Measurements from ENCODE around the gene HPCAL1.

HPCAL1 gene

DNA sequence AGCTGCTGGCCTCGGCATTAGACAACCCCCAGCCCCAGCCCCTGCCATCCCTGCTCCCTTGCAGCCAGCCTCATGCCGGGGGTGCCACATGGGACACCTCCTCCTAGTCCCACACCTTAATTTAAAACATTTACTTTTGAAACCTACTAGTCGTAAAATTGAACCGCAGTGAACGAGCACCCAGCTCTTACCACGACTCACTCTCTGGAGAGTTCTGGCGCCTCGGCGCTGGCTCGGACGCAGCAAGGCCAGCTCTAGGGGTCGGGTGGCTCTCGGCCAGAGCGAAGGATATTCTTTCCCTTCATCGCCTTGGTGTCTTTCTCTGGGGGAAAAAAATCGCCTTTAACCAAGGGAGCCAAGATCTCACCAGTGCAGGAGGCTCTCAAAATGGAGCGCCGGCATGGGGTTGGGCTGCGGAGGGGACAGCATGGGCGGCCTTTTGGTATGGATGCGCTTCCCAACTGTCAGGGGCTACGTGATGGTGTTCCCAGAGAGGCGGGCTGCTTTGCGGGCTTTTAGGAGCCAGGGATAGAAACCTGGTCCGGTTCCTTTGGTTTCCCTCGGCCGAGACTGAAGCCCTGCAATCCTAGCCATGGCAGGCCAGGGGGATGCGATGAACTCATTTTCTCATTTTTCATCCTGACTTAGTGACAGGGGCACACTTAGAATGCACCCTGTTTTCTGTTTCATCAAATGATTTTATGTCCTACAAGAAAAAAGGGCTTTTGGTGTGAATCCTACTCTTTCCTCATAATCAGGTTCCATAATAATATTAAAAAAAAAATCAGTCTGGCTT is 2.0 kb downstream of the HPCAL1 start:
- no peak for DNase-seq

DNA sequence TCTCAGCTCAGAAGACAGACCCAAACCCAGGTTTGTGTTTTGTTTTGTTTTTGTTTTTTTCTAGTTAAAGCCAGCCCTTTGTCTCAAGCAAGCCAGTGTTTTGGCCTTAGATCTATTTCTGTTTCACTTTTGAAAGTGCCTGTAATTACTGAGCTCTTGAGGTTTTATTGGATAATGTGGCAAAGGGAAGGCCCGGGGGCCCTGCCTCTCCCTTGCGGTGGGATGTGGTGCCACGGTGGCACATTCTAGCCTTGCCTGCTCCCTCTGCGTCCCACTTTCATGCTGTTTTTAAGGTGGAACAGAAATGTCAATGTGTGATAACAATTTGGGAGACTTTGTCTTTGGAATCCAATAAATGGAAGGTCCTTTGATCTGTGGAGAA is 2.5 kb downstream of the HPCAL1 start:
- DNase-seq: peak; percentile 61 to 79 (median 62)

DNA sequence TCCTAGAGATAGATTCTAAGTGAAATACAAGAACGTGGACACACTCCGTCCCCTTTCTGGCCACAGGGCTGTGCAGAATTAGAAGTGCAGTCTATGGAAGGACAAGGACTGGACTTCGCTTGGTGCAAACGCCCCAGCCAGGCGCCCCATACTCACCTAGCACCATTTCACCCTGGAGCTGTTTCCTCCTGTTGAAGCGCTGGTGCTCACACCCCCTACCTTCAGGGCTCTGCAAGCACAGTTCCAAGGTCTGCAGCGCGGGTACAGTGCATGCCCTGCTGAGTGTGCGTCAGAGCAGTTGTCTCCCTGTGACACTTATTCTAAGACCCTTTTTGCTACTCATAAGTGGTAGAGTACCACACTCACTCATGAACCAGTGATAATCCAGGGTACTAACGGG is 3.0 kb downstream of the HPCAL1 start:
- DNase-seq: no peak

DNA sequence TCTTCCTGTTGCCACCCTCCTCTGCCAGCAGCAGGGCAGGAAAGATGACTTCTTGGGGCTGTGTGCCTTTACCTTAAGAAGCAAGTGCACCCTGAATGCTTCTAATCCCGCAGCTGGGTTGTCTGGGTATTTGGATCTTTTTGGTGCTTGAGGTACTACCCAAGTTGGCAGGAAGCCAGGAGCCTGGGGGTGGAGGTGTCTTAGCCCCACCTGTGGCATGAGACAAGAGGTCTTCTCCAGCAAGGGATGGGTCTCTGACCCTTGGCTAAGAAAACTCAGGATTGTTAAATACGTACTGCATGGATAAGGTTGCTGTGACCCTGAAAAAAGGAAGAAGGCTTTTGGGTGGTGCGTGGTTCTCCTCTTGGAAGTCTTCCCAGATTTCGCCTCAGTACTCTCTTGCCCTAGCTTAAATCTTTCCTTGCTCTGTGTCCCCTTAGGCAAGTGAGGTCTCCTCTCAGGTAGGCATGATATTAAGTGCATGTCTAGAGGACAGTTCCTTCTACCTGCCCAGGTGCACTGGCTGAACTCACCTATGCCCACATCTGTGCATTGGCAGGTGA is 4.3 kb downstream of the HPCAL1 start:
- DNase-seq: no peak

DNA sequence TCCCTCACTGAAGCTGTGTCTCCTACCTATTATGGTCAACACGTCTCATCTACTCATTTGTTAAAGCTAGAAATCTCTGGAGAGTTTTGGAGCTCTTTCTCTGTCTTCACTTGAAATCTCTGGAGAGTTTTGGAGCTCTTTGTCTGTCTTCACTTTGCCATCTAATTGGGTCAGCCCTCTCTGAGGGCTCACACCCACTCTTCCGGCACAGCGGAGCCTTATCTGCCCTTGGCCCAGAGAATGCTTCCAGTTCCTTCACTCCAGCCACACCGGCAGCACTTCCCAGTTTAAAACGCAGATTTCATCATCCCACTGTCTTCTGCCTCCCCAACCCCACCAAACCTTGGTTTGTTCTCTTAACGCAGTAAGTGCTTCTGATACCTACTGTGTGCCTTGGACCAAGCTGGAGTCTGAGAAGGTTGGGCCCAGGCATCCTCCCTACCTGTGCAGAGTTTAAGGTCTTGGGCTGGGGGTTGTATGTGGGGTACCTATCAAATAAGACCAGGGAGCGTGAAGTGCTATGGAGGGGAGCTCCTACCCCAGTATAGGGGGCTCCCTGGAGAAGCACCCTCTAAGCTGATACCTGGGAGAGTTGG is 5.0 kb downstream of the HPCAL1 start:
- DNase-seq: peak; percentile 54 to 64 (median 63)

DNA sequence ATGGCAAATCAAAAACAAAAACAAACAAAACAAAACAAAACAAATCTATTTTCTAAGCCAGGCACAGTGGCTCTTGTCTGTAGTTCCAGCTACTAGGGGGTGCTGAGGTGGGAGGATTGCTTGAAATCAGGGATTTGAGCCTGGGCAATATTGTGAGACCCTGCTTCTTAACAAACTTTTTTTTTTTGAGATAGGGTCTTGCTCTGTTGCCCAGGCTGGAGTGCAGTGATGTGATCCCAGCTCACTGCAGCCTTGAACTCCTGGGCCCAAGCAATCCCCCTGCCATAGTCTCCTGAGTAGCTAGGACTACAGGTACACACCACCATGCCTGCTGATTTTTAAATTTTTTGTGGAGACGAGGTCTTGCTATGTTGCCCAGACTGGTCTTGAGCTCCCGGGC is 6.2 kb downstream of the HPCAL1 start:
- no peak for DNase-seq

DNA sequence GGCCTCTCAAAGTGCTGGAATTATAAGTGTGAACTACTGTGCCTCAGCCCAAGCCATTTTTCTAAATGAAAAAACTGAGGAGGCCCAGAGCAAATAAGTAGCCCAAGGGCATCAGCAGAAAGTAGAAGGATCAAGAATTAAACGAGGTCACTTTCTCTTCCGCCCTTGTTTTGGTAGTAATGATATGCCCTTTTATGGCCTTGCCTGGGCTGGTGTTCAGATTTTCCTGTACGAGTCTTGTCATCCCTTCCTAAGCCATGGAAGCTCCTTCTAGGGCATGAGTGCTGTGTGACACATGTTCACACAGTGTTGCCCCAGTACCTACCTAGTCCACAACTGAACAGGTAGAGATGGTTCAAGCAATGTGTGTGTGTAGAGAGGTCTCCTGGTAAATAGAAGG is 6.6 kb downstream of the HPCAL1 start:
- no peak for DNase-seq

DNA sequence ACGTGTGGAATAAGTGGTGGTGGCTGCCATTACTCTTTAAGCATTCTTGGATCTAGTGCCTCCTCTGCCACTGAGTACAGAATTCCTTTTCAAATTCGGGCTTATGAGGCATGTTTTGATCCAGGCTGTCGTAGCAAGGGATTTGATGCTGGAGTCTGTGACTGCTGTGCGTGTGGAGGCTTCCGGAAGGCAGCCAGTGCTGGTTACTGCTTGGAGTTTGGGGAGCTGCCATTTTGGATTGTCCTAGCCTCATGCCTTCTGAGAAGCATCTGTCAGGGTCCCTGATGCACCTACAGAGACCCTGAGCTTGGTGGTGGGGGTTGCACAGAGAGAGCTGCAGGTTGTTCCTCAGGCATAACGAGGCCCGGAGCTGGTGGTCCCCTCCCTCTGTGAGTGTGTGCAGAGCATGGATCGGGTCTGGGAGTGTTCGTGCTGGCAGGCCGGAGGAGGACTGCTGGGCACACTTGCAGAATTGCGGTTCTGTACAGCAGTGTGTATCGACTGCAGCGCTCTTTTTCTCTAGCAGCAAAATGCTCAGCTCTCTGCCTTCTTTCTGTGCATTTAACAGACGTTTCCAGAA is 7.7 kb downstream of the HPCAL1 start:
- DNase-seq: no peak

DNA sequence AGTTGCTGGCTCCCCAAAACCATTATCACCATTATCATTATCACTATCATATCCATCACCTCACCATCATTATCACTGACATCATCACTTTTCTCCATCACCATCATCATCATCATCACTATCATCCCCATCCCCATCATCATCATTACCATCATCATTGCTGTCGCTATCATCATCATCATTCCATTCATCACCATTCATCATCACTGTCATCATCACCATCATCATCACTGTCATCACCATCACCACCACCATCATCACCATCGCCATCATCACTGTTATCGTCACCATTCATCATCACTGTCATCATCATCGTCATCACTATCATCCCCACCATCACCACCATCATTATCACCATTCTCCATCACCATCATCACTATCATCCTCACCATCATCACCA is 9.0 kb downstream of the HPCAL1 start:
- no peak for DNase-seq

DNA sequence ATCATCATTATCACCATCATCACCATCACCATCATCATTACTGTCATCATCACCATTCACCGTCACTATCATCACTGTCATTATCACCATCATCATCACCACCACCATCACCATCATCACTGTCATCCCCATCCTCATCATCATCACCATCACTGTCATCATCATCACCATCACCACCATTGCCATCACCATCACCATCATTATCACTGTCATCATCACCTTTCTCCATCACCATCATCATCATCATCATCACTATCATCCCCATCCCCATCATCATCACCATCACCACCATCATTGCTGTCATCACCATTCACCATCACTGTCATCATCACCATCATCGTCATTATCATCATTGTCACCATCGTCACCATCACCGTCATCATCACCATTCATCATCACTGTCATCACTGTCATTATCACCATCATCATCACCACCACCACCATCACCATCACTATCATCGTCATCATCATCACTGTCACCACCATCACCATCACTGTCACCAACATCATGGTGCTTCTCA is 9.8 kb downstream of the HPCAL1 start:
- DNase-seq: no peak

DNA sequence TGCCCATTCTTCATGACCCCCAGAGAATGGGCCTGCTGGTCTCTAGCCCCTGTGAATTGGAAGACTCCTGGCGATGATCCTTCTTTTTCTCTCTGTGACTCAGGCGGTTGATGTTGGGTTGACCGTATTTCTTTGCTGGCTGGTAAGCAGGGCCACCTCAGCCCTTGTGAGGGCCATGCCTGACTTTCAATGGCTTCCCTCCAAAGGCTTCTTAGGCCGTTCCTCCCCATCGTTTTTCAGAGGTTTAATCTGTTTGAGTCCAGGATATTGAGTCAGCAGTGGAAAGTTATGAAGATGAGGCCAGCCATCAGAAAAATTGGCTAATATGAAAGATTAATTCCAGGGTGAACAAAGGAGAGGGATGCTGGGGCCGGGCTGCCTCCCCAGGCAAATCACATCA is 13.6 kb downstream of the HPCAL1 start:
- DNase-seq: no peak

DNA sequence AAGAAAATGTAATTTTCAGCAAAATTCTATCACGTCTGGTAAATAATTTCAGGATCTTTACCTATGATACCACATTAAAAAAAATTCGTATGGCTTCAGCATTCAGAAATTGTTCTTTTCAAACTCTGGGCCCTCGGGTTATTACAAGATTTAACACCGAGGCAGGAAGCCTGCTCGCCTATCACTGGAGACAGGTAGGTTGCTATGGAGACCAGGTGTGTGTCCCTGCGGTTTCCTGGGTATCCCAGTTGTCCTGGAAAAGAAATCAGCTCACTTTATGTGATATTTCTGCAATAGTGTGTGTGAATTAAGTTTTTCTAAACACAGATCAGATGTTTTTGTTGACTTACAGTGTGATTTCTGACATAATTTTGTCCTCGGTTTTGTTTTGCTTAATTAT is 14.2 kb downstream of the HPCAL1 start:
- no peak for DNase-seq

DNA sequence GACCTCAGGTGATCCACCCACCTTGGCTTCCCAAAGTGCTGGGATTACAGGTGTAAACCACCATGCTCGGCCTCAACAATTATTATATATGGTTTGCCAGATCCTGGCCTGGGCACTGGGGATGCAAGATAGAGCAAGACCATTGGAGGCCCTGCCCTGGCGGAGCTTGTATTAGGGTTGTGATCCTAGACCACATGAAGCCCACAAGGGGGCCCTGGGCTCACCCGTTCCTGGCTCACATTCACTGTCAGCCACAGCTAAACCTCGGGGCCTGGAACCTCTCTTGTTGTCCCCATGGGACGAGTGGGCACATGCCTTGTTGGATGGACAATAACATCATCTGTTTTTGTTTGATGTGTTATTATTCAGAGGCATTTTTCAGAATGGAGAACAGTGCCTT is 14.9 kb downstream of the HPCAL1 start:
- no peak for DNase-seq

DNA sequence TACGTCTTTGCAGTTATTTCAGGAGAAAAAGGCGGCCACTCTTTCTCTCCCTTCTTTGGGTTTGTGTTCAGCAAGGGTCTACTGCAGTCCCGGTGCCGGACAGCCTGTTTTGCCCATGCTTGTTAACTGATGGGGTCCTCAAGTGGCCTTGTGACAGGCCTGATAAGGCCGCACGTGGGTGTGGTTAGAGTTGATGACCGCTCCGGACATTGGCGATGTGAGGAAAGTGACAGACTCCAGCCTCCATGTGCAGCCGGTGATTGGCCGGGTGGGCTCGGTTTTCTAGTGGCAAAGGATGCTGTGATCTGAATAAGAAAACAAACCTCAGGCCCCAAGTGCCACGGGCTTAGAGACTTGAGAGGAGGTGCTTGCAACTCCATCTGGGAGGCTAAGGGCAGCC is 15.6 kb downstream of the HPCAL1 start:
- no peak for DNase-seq

DNA sequence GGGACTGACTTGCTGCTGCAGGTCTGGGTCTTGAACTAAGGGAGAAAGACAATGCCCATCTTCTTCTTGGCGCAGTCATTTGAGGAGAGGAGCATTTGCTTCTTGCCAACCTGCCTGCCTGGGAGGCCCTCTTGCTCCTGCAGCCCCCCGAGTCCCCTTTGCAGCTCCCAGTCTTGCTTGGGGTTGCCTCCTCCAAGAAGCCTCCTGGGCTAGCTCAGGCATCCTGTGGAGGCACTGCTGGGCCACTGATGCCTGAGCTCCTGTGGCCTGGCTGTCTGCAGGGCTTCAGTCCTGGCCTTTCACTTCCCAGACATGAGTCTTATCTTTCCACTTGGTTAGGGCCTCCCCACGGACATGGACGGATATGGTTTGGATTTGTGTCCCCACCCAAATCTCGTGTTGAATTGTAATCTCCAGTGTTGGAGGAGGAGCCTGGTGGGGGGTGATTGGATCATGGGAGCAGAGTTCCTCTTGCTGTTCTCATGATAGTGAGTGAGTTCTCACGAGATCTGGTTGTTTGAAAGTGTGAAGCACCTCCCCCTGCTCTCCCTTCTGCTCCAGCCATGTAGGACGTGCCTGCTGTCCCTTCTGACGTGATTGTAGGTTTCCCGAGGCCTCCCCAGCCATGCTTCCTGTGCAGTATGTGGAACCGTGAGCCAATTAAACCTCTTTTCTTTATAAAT is 17.3 kb downstream of the HPCAL1 start:
- no peak for DNase-seq

DNA sequence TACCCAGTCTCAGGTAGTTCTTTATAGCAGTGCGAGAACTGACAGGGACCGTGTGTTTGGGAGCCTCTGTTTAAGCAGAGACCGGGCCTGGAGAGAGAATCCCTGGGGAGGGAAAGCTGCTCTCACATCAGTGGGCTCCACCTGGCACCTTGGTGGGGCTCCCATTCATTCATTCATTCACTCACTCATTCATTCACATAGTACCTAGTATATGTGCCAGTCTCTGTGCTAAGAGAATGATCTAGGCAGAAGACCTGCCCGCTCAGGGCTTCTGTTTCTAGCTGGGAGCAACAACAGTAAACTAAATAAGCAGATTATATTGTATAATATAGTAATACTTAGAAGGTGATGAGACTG is 17.8 kb downstream of the HPCAL1 start:
- DNase-seq: no peak

DNA sequence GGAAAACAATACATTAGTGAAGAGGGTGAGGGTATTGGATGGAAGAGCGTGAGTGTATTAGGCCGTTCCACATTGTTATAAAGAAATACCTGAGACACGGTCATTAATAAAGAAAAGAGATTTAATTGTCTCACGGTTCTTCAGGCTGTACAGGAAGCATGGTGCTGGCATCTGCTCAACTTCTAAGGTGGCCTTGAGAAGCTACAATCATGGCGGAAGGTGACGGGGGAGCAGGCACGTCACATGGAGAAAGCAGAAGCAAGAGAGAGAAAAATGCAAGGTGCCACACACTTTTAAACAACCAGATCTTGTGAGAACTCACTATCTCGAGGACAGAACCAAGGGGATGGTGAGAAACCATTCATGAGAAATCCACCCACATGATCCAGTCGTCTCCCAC is 18.2 kb downstream of the HPCAL1 start:
- no peak for DNase-seq

DNA sequence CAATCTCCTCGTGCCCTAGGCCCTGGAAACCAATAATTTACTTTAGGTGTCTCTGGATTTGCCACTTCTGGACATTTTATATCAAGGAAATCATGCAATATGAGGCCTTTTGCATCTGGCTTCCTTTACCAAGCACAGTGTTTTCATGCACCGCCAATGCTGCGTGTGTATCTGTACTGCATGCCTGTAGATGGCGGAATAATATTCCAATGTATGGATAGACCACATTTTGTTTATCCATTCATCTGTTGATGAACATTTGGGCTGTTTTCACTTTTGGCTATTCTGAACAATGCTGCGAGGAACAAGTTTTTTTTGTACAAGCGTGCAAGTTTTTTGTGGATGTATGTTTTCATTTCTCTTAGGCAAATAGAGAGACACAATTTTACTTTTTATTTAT is 18.9 kb downstream of the HPCAL1 start:
- DNase-seq: no peak

DNA sequence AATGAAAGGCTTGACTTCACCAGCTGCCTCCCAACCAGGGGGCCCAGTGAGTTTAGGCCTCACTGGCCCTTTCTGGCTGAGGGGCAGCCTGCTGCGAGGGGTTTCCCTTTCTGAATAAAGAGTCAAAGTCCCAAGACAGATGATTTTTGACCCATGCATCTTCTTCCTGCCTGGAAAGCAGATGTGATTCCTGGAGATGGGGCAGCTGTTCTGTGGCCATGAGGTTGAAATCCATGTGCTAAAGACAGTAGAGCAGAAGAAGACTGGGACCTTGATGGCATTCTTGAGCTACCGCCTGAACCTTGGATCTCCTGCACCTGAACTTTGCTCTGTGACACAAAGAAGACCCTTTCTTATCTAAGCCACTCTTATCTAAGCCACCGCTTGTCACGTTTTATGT is 19.8 kb downstream of the HPCAL1 start:
- no peak for DNase-seq

DNA sequence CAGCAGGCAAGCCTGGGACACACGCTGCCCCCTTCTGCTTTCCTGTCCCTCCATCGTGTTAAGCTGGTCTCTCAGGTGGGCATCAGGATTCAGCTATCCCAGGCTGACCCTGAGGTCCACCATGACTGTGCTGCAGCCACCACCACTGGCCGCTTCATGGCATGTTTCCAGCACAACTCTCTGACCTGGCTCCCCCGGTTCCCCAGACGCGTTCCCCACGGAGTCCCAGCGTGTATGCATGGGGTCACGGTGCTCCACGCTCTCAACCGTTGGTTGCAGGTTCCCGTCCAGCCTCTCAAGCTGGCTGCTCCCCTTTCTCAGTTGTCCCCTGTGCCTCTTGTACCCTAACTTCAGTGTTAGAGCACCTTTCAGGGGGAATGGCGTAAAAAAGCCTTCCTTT is 20.3 kb downstream of the HPCAL1 start:
- DNase-seq: no peak

DNA sequence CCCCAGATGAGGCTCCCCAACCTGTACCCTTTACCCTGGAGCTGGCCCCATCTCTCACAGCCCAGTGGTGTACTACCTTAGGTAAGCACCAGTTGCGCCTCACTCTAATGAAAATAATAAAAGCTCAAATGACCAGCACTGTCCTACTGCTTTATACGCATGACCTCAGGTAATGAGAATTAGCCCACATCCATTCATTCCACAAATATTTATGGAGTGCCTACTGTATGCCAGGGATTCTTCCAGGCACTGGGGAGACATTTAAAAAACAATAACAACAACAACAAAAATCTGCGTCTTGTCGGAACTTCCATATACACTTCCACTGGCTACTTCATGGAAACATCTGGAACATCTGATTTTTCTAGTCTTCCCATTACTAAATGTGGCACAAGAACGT is 20.8 kb downstream of the HPCAL1 start:
- DNase-seq: no peak

DNA sequence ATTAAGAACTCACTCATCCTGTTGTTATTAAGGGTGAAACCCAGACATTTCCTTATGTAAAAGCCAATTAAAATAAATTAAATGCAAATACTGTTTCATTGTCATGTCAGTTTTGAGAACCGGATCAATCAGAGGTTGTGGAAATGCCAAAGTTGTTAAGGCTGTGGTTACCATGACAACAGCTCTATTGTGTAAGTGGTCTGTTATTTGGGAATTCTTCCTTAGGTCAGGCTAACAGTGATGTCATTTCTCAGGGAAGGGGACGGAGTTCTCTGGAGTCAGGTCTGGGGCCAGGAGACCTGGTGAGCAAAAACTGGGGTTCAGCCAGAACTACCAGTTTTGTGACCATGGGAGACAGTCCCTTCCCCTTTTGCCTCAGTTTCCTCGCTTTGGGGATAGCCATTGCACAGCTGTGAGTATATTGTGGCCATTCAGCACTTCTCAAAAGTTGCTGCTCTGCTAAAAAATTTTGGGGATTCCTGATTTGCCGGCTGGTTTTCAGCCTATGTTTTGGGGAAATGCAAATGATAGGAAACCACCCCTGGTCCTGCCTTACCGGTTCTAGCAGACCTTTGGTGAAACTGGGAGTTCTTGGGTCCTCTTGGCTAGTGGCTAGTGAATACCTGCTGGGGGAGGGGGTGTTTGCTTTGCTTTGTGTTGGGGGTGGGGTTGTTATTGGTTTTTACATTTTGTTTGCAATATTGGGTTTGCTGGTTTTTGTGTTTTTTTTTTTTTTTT is 21.6 kb downstream of the HPCAL1 start:
- peak; percentile 58 to 77 (median 65) for DNase-seq

Measured in suppressor macrophage treated with lipopolysaccharide for 1 hour (primary cell).